Kidney tubule cell (primary cell): ENCODE measurements around the gene MPO.
A peak's percentile ranks its signal among the peaks of the same experiment; 100 is the strongest.

ENCODE experiments used
- DNase-seq: peaks from one replicate; pipeline ENCODE4 v3.0.0-alpha.2; 2018; ENCODE audit warnings: low spot score

Gene MPO

DNA sequence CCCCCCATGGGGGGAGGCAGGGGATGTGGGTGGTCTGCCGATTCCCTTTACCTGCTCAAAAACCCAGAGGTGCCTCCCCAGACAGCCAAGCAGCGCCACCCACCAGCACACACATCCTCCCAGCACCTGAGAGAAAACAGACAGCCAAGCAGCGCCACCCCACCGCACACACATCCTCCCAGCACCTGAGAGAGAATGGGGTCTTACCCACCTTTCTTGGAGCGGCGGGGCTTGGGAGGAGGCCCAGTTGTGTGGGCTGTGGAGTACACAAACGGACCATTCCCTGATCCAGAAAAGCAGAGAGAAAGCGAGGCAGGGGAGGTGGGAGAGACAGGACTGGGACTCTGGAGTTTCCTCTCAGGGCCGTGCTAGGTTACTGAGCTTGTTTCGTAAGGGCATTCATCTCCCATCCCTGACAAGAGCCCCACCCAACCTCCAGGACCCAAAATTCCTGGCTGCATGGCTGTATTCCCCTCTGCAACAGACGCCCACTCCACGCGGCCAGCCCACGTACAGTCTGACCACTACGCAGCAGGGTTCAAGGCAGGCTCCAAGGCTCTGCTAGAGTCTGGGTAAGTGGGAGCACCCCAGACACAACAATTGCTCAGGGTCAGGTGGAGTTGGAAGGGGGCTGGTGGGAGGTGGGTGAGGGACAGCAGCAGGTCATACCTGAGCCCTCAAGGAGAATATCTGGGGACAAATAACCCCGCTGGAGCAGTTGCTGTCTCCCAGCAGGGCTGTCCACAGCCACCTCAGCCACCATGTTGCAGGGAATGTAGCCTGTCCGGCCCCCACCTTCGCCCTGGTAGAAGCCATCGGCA is 25.6 kb upstream of the MPO start:
- DNase-seq: no peak

DNA sequence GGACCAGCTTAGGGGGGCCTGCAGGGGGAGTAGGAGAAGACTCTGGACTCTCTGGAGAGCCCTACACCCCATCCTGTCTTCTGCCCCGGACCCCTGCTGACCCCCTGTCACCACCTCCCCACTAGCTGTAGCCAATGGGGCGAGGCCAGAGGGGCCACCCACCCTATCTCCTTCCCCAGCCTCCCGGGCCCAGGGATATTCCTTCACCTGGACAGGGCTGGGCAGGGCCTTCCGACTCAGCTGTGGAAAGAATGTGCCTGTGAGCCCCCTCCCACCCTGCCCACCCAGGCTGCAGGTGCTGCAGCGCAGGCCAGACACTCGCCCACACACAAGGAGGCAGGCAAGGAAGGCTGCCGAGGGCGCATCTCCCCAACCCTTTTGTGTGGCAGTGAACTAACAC is 24.9 kb upstream of the MPO start:
- DNase-seq: no peak

DNA sequence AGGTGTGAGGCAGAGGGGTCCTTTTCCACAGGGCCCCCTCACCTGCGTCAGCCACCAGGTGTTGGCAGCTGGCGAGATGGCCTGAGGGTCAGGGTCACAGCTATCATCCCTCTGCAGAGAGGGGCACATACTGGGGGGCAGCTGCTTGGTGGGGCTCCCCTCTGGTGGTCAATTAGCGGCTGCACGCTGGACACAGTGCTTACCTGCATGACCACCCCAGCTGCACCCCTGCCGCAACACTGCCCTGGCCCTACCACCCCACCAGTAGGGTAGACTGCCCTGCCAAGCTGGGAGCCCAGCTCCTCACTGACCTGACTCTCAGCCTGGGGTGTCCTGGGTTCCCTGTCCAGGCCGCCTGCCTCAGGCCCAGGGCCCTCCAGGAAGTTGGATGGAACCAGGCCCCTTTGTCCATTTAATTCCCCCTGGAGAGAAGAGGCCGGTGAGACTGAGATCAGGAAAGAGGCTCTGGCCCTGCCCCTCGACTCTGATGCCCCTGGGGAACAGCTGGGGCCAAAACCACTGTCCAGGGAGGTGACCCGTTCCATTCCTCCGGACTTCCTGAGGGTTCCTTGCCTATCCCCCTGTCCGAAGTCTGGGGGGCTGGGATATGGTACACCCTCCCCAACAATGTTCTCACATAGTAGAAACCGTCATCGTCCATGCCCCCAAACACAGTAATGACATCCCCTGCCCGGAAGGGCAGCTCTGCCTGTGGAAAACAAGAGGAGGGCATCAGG is 24.2 kb upstream of the MPO start:
- no peak for DNase-seq

DNA sequence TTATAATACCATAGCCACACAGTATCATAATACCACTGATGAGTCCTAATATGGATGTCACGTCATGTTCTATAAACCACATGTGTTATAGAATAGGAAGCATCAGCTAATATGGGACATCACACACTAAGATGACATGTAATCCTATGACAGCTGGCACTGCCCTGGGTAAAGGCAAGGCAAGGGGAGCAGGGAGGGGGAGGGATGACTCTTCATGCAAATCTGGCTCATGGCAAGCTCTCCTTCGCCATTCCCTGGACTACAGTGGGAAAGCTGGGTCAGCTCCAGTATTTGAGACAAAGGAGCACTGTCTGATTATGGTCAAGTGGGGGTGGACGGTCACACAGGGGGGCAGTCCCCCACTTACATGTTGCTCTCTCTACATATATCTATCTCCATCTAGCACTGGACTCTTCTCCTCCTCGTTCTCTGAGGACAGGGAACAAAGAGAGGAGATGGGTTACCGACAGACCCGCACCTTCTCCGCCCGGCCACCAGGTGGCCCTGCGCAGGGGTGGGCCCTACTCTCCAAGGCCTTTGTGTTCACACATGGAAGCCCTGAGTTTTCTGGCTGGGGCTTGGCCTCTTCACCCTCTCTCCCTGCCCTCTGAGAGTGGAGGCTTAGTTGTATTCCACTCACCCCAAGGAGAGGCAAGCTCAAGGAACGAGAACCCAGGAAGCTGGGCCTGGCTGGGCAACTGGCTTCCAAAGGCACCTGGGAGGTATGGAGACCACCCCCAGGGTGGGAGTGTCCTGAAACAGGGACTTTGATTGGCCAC is 23.4 kb upstream of the MPO start:
- DNase-seq: peak; percentile 54

DNA sequence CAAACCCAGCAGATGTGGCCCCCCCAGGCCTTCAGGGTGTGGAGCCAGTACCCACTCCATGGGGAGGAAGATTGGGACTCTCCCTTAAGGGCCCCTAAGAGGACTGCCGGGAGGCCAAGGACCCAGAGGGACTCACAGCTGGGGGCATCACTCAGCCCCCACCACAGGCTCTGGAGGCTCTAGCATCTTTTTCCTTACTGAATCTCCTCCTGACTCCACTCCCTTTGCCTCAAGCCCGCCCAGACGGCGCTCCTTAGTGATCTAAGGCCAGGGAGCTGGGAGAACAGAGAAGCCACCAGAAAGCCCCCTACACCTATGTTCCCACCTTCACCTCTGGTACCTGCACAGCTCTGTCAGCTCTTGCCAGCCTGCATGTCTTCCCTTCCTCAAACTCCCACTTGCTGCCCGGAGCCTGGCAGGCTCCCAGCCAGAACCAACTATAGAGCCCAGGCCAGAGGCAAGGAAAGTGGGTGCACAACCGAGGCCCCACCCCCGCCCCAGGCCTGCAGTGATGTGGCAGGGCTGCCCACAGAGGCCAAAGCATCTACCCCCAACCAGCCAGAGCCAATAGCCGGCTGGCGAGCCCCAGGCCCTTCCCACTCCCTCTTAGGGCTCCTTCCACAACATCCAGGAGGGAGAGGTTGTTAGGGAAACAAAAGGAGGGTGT is 22.3 kb upstream of the MPO start:
- no peak for DNase-seq

DNA sequence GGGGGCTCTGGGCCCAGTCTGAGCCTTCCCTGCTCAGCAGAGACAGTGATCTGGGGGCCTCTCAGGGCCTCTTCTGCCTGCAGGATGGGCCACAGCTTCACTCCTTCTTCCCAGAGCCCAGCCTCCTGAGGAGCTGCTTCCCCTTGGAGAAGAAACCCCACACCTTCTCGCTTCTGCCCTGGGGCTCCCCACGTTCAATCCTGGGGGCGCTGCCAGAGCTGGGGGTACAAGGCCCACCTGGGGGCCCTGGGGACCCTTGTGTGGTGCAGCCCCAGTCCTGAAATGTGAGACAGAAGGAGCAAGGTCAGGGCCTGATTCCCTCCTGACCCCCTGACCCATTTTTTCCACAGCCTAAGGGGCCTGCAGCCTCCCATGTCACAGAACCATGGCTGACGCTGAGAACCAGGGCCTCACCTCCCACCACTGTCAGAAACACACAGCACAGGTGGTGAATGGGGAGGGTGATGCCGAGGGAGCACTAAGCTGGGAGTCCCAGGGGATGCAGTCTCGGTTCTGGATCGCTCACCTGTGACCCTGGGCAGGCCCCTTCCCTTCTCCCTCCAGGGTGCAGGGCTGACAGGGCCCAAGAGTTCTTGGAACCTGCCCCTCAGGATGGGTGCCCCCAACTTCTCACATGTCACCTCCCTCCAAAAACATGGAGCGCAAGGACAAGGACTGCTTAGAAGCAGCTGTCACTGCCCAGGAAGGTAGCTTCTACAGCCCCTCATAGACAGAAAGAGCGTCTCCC is 21.6 kb upstream of the MPO start:
- no peak for DNase-seq

DNA sequence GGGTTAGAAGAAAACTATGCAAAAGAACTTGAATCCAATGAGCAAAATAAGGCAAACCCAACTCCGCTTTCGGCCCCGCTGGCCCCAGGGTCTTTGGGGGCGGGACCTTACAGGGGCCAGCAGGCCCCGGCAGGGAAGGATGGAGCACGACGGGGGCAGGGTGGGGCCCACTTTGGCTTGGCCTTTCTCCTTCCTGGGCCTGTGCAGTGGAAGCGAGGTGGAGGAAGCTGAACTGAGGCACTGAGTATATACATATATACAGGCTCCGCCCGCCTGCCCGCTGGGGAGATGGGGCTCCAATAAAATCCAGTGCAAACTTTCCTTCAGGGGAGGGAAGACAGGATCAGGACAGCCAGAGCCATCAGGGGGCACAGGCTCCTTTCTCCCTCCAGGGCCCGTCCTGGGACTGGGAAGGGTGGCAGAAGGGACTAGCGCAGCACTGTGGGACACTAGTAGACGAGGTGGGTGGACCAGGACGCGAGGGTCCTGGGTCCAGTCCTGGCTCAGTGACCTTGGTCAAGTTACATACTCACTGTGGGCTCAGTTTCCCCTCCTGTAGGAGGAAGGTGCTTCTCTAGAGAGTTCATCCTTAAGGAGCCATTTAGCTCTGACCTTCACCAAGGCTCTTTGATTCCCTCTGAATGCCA is 20.9 kb upstream of the MPO start:
- no peak for DNase-seq

DNA sequence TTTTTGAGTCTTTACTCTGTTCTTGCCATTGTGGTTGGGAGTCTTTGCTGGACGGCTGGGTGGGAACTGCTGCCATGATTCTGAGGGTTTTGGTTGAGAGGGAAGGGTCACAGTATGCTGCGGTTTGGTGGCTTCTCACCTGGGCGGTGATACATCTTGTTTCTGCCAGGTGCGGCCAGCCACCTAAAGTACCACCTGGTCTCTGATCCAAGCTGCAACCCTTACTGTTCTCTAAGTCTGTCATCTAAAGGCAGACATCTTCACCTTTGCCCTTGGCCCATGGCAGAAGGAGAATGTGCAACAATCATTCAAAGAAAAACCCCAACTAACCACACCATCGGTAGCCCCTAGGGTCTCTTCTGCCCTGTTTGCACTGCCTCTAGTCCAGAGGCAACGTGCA is 19.6 kb upstream of the MPO start:
- DNase-seq: no peak

DNA sequence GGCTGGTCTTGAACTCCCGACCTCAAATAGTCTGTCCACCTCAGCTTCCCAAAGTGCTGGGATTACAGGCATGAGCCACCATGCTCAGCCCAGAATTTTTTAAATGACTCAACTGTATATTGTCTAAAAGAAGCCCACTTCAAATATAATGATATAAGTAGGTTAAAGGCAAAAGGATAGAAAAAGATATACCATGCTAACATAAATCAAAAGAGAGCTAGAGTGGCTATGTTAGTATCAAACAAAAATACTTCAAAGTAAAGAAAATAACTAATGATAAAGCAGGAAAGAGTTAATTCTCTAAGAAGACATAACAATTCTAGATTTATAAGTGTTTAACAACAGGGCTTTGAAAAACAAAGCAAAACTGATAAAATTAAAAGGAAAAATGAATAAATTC is 13.3 kb upstream of the MPO start:
- DNase-seq: no peak

DNA sequence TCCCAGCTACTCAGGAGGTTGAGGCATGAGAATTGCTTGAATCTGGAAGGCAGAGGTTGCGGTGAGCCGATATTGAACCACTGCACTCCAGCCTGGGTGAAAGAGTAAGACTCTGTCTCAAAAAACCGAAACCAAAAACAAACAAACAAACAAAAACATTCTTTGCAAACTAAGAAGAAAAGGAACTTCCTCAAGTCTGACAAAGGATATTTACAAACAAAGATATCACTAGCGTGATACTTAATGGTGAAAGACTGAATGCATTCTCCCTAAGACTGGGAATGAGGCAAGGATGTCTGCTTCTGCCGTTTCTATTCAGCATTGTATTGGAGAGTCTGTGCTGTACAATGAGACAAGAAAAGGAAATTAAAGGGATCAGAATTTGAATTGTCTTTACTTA is 10.5 kb upstream of the MPO start:
- DNase-seq: no peak

DNA sequence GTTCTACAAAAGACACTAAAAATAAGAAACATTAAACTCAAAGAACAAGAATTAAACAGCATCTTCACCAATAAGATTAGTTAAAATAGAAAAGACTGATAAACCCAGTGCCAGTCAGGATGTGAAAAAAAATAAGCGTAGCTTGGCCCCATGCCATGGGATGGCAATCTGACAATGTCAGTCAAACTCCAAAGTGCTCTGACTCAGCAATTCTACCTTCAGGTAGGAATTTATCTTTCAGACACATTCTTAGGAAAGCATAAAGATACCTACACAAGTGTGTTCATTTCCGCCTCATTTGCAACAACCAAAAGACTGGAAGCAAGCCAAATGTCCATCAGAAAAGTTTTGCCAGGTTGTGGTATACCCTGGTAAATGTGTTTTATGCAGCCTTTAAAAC is 9.1 kb upstream of the MPO start:
- peak; percentile 52 for DNase-seq

DNA sequence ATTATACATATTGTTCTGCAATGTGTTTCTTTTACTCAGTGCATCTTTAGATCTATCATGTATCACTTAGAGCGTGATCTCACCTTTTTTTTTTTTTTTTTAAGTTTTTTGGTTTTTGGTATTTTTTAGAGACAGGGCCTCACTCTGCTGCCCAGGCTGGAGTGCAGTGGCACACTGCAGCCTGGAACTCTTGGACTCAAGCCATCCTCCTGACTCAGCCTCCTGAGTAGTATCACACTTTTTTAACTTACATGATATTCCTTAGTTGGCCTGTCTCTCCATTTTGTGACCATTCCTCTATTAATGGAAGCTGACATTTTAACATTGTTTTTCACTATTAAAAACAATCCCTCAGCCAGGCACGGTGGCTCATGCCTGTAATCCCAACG is 4.7 kb upstream of the MPO start:
- no peak for DNase-seq

DNA sequence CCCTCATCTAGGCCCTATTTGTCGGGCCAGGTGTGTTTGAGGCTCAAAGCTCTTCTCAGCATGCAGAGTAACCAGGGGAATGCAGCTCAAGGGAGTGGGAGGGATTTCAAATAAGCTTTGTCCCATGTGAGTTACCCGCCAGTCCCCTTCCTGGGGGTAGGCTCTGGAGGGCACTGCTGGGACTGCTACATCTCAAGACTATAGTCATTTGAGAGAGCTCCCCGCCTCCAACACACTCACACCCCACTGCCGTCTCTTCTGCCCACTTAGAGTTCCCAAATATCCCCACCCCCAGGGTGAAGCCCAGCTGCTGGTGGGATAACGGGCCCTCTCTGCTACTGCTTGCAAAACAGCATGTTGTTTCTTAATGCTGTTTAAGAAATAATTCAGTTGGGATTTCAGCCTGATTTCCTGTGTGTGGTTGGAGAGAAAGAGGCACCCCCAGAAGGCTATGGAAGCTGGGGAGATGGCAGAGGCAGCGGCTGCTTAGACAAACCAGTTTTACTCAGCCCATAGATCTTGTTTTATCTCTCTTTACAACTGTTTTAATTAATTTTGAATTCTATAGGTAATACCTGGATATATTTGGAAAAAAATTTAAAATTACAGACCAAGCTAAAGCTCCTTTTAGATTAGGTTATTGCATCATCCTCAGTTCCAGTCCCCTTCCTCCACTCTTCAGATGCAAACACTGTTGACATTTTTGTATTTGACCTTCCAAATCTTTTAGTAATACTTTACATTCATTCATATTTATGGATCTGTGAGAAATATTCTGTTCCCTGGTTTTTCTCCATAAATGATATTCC is 4.1 kb upstream of the MPO start:
- no peak for DNase-seq

DNA sequence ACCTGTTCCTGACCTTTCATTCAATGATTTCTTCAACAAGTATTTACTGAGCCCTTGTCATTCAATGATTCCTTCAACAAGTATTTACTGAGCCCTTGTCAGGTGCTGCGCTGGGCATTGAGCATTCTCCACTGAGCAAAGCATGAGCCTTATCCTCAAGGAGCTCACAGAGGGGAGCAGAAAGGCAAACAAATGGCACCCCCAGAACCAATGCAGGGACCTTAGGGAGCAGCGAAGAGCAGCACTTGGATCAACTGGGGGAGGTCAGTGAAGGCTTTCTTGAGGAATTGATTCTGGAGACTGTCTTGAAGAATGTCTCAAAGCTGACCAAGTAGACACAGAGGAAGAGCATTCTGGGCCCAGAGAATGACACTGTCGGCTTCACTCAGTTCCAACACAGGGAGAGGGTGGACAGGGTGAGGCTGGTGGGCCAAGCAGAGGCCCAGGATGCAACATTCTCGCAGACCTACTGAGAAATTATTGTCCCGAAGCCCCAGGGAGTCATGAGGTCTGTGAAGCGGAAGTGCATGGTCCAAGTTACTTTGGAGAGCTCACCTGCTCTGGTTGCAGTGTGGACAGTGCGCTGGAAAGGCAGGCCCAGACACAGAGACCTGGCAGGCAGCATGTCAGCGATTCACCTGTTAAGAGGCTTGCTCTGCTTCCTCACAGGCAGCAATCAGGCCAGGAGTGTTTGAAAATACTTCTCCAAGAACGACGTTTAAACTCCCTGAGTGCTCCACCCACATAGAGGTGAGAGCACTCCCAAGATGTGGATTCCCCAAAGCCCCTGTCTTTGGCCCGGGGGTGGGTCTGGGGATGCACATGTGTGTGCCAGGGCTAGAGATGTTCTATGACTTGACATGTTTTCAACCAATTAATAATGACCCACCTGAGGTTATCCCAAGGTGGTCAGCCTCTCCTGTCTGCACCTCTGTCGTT is 3.2 kb upstream of the MPO start:
- no peak for DNase-seq

DNA sequence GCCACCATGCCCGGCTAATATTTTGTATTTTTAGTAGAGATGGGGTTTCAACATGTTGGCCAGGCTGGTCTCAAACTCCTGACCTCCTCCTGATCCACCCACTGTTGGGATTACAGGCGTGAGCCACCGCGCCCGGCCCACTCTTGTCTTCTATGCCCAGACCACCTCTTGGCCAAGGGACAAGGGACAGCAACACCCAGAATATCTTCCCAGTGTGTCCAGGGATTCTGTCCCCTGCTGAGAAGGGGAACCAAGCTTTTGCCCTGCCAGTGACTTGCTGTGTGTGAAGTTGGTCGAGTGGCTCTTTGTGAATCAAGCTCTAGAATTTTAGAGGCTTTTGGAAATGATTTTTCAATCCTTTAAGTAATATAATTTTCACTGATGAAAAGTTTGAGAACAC is 1.7 kb upstream of the MPO start:
- no peak for DNase-seq

DNA sequence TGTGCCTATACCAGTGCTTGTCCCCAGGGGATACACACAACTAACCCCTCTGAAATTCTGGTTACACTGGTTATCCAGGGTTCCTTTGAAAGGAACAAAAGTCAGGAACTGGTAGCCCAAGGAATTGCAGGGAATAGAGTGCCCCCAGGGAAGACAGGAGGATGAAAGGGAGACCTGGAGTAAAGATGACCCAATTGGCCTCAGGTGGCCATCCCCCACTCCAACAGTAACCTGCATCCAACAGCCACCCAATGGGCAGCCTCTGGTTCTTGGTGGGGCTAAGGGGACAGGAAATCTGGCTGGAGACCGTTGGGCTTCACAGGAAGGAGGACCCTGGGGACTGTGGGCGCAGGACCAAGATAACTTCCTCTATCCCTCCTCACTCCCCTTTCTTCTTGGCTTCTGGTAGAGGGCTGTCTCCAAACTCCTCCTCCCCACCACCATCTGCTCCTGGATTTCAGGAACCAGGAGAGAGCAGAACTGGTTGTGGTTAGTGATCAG is 826 bp upstream of the MPO start:
- DNase-seq: no peak

DNA sequence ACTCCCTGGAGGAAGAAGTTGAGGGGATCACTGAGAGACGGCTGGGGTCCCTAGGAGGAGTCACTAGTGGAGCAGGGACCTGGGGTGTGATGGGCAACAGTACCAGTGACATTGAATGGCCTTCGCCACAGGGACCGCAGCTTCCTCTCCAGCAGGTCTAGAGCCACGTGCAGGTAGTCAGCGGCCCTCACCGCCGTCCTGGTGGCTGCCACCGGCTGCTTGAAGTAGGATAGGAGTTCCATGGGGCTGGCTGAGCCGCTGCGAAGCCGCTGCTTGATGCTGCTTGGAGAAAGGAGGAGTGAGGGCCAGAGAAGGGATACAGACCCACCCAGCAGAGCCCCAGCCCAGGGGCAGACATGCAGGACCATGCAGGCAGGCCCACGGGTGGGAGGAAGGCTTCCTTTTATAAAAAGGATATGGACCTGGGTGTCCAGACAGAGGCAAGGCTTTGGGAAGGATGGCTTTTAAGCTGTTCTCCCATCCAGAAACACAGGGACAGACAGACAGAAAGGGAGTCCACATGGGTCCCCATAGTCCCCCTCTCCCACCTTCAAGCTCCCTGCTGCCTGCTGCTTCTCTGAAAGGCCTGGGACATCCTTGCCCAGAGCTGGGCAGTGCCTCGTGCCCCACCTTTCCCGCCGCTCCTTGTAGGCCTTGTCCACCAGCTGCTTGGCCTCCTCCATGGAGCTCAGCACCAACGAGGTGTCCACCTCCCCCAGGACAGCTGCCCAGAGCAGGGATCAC is 827 bp downstream of the MPO start:
- DNase-seq: no peak

DNA sequence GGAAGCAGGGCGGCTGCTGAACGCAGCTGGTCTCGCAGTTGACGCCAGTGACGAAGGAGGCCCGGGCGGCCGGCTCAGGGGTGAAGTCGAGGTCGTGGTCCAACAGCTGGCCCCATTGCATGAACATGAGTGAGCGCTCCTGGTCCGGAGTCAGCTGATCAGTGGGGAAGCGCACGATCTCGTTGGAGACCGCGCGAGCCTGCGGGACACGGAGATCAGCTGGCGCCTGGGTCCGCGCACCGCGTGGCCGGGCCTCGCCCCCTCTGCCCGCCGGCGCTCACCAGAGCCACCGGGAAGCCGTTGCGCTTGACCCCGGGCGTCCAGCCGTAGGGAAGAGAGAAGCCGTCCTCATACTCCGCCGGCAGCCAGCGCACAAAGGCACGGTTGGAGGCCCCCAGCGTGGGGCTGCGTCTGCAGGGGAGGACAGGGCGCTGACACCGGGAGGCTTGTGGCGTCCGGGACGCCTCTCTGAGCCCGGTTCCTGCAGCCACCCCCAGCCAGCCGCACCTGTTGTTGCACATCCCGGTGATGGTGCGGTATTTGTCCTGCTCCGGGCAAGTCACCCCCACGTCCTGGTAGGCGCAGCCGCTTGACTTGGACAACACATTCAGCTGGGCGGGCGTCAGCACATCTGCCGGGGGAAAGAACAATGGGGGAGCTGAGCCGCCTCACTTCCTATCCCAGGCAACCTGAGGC is 1.6 kb downstream of the MPO start:
- DNase-seq: peak; percentile 6
